DND-41 (cell line): Measurements from ENCODE around the gene TADA2B.

Experiments
- ATAC-seq: fragments of 200-7000 bp; cut with Tn5 transposase; 3 replicates; pipeline ENCODE4 v1.9.1; 2021; ENCODE audit warnings: low read depth; ENCODE audit not compliant: insufficient read depth
- DNase-seq: peaks from one replicate; pipeline ENCODE4 v3.0.0-alpha.2; 2020
- H2AFZ ChIP-seq: 2 replicates; pipeline ENCODE4 v1.6.0; 2012; ENCODE audit warnings: low read depth, low read length
- H3K27ac ChIP-seq: 2 replicates; pipeline ENCODE4 v1.5.1; 2012; ENCODE audit warnings: low read length, inconsistent platforms
- H3K27me3 ChIP-seq: fragments of 200-600 bp; sonication (generic); 2 replicates; pipeline ENCODE4 v1.6.0; 2012; ENCODE audit warnings: low read length, mild to moderate bottlenecking, inconsistent platforms; ENCODE audit not compliant: insufficient read depth, poor library complexity
- H3K36me3 ChIP-seq: 2 replicates; pipeline ENCODE4 v1.5.1; 2012; ENCODE audit warnings: low read length, inconsistent platforms; ENCODE audit not compliant: insufficient read depth
- H3K4me1 ChIP-seq: 2 replicates; pipeline ENCODE4 v1.5.1; 2012; ENCODE audit warnings: mild to moderate bottlenecking, low read length; ENCODE audit not compliant: insufficient read depth
- H3K4me2 ChIP-seq: 2 replicates; pipeline ENCODE4 v1.6.0; 2012; ENCODE audit warnings: mild to moderate bottlenecking, moderate library complexity, low read length, inconsistent platforms; ENCODE audit not compliant: insufficient read depth
- H3K4me3 ChIP-seq, 2 experiments: fragments of 200-600 bp in 1 of 2; shearing (Covaris generic) in 1 of 2; 2 replicates each; pipeline ENCODE4 v1.5.1; 2012 to 2016; ENCODE audit warnings: inconsistent platforms in 2 of 2, low read length in 2 of 2, mild to moderate bottlenecking in 2 of 2, low read depth in 1 of 2, moderate library complexity in 1 of 2
- H3K79me2 ChIP-seq: 2 replicates; pipeline ENCODE4 v1.6.0; 2012; ENCODE audit warnings: low read length, inconsistent platforms; ENCODE audit not compliant: insufficient read depth
- H3K9ac ChIP-seq: 2 replicates; pipeline ENCODE4 v1.6.0; 2012; ENCODE audit warnings: low read depth, mild to moderate bottlenecking, inconsistent platforms, low read length, moderate library complexity
- H3K9me3 ChIP-seq: 2 replicates; pipeline ENCODE4 v1.5.1; 2012; ENCODE audit warnings: low read length, moderate library complexity, mild to moderate bottlenecking, inconsistent platforms; ENCODE audit not compliant: insufficient read depth, severe bottlenecking
- H4K20me1 ChIP-seq: 2 replicates; pipeline ENCODE4 v1.6.0; 2012; ENCODE audit warnings: low read length; ENCODE audit not compliant: insufficient read depth
- CTCF ChIP-seq: IDR thresholded peaks from 2 replicates; pipeline ENCODE4 v1.5.1; 2012; ENCODE audit warnings: borderline replicate concordance, low read length, moderate library complexity, mild to moderate bottlenecking; ENCODE audit not compliant: poor library complexity, severe bottlenecking; ENCODE audit errors: extremely low read depth
- EZH2 ChIP-seq: IDR thresholded peaks from 3 replicates; pipeline ENCODE4 v1.6.1; 2012; ENCODE audit warnings: borderline replicate concordance, low read depth, mild to moderate bottlenecking, moderate library complexity, low read length, inconsistent platforms; ENCODE audit not compliant: severe bottlenecking

TADA2B gene

GRCh38 chr4:7087036-7087435 is 43.9 kb downstream of the TADA2B start:
- no peak overlapping the region for H3K4me2 ChIP-seq
- H3K4me1 ChIP-seq, result no peaks in the 10 kb centered on the region
- no peak overlapping the region for H3K9ac ChIP-seq
- H3K79me2 ChIP-seq, result no peaks in the 10 kb centered on the region
- no peaks in the 10 kb centered on the region for H3K27me3 ChIP-seq
- no peak for ATAC-seq
- no peak for TF ChIP-seq EZH2
- TF ChIP-seq CTCF, result no peak
- no peak overlapping the region for H3K4me3 ChIP-seq
- DNase-seq, result no peak
- H2AFZ ChIP-seq, result no peak overlapping the region
- H3K9me3 ChIP-seq, result peaks cover 8% of the 10 kb centered on the region
- H4K20me1 ChIP-seq, result no peaks in the 10 kb centered on the region
- no peak overlapping the region for H3K27ac ChIP-seq
- H3K36me3 ChIP-seq, result no peaks in the 10 kb centered on the region

GRCh38 chr4:7089213-7089986 is 46.2 kb downstream of the TADA2B start:
- no peaks in the 10 kb centered on the region for H3K4me1 ChIP-seq
- no peak overlapping the region for H2AFZ ChIP-seq
- H4K20me1 ChIP-seq, result no peaks in the 10 kb centered on the region
- H3K27ac ChIP-seq, result no peak overlapping the region
- H3K36me3 ChIP-seq, result no peaks in the 10 kb centered on the region
- H3K27me3 ChIP-seq, result no peaks in the 10 kb centered on the region
- ATAC-seq (no peak), DNase-seq (no peak)
- no peak overlapping the region for H3K4me3 ChIP-seq
- TF ChIP-seq EZH2 (no peak), CTCF (no peak)
- H3K9me3 ChIP-seq, result peaks cover 8% of the 10 kb centered on the region
- H3K9ac ChIP-seq, result no peak overlapping the region
- H3K4me2 ChIP-seq, result no peak overlapping the region
- no peaks in the 10 kb centered on the region for H3K79me2 ChIP-seq

- no peak overlapping the region for H2AFZ ChIP-seq
- DNase-seq (no peak), ATAC-seq (no peak)
- no peaks in the 10 kb centered on the region for H3K36me3 ChIP-seq
- H3K27me3 ChIP-seq, result peaks cover 4% of the 10 kb centered on the region
- no peaks in the 10 kb centered on the region for H3K79me2 ChIP-seq
- no peaks in the 10 kb centered on the region for H3K4me1 ChIP-seq
- H4K20me1 ChIP-seq, result 0 out of 2 replicates have a peak, but pooled peaks cover 4% of the 10 kb centered on the region
- no peak for TF ChIP-seq CTCF
- TF ChIP-seq EZH2, result no peak
- H3K9ac ChIP-seq, result no peak overlapping the region
- no peak overlapping the region for H3K4me2 ChIP-seq
- H3K27ac ChIP-seq, result no peak overlapping the region
- no peak overlapping the region for H3K4me3 ChIP-seq
- peaks cover 2% of the 10 kb centered on the region for H3K9me3 ChIP-seq
These were observed 48.9 kb downstream of the TADA2B start for GRCh38 chr4:7092026-7092425.

- no peak overlapping the region for H3K4me3 ChIP-seq
- peaks cover 7% of the 10 kb centered on the region for H3K27me3 ChIP-seq
- H3K4me1 ChIP-seq, result no peaks in the 10 kb centered on the region
- H4K20me1 ChIP-seq, result 0 out of 2 replicates have a peak, but pooled peaks cover 4% of the 10 kb centered on the region
- H3K9me3 ChIP-seq, result no peaks in the 10 kb centered on the region
- H3K27ac ChIP-seq, result no peak overlapping the region
- H2AFZ ChIP-seq, result no peak overlapping the region
- no peaks in the 10 kb centered on the region for H3K36me3 ChIP-seq
- H3K4me2 ChIP-seq, result no peak overlapping the region
- no peak overlapping the region for H3K9ac ChIP-seq
- ATAC-seq (no peak), DNase-seq (no peak)
- no peaks in the 10 kb centered on the region for H3K79me2 ChIP-seq
- TF ChIP-seq CTCF (no peak), EZH2 (no peak)
These were observed 51.7 kb downstream of the TADA2B start for GRCh38 chr4:7094916-7095315.
